ENCODE data around the gene TMEM39A. TPM values are rescaled to one million over a fixed set of nuclear protein-coding genes. Genes with fewer than 3 reads are reported as not detected.

The TMEM39A gene
- total RNA-seq, 1 donor from 2014 or later: 22.8 TPM

DNA sequence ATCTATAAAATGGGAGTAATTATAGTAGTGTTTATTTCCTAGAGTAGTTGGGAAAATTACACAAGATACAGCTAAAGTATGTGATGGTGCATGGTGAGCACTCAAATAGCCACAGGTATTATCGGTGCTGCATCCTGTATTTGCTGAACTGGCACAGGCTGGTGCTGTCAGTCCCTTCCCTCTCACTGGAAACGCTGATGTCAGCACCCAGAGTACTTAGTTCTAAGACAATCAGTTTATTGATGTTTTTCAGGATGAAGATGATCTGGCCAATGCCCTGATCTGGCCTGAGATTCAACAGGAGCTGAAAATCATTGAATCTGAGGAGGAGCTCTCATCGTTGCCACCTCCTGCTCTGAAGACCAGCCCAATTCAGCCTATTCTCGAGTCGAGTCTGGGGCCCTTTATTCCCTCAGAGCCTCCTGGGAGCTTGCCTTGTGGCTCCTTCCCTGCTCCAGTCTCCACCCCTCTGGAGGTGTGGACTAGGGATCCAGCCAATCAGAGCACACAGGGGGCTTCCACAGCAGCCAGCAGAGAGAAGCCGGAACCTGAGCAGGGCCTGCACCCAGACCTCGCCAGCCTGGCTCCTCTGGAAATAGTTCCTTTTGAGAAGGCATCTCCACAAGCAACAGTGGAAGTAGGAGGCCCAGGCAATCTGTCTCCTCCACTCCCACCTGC, 49.7 kb downstream of the TMEM39A start:
- Mint-ChIP-seq H3K4me1 (ENCODE audit: low read depth, unreplicated experiment) (no peaks in the 10 kb centered on the region), H3K9me3 (ENCODE audit: unreplicated experiment) (no peaks in the 10 kb centered on the region), H3K27me3 (ENCODE audit: unreplicated experiment) (peaks cover 5% of the 10 kb centered on the region), H3K36me3 (ENCODE audit: unreplicated experiment) (peaks cover 4% of the 10 kb centered on the region), H3K4me3 (ENCODE audit: unreplicated experiment) (no peak overlapping the region), H3K27ac (ENCODE audit: unreplicated experiment) (no peak overlapping the region)
- TF ChIP-seq, protein P1, sequence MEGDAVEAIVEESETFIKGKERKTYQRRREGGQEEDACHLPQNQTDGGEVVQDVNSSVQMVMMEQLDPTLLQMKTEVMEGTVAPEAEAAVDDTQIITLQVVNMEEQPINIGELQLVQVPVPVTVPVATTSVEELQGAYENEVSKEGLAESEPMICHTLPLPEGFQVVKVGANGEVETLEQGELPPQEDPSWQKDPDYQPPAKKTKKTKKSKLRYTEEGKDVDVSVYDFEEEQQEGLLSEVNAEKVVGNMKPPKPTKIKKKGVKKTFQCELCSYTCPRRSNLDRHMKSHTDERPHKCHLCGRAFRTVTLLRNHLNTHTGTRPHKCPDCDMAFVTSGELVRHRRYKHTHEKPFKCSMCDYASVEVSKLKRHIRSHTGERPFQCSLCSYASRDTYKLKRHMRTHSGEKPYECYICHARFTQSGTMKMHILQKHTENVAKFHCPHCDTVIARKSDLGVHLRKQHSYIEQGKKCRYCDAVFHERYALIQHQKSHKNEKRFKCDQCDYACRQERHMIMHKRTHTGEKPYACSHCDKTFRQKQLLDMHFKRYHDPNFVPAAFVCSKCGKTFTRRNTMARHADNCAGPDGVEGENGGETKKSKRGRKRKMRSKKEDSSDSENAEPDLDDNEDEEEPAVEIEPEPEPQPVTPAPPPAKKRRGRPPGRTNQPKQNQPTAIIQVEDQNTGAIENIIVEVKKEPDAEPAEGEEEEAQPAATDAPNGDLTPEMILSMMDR (IDR thresholded peaks at IDR 0.05; ENCODE audit: partially characterized antibody, unreplicated experiment): no peak
- DNase-seq: no peak

DNA sequence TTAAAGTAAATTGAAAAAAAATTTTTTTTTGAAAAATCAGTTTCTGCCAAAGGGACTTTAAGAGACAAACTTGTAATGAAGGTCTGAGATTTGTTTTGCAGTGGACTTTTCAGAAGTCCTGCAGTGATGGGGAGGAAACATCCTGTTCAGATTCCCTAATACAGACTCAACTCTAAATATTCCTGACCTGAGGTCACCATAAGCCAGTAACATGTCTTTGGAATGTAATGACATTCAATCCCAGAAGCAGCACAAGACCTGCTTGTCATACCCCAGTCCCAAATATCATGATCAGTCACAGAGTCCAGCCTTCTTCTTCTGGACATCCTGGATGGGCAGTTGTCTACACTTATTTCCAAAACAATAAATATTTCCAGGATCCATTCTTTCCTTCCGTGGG, 53.6 kb downstream of the TMEM39A start:
- no peaks in the 10 kb centered on the region for H3K4me1 Mint-ChIP-seq (ENCODE audit: low read depth, unreplicated experiment)

DNA sequence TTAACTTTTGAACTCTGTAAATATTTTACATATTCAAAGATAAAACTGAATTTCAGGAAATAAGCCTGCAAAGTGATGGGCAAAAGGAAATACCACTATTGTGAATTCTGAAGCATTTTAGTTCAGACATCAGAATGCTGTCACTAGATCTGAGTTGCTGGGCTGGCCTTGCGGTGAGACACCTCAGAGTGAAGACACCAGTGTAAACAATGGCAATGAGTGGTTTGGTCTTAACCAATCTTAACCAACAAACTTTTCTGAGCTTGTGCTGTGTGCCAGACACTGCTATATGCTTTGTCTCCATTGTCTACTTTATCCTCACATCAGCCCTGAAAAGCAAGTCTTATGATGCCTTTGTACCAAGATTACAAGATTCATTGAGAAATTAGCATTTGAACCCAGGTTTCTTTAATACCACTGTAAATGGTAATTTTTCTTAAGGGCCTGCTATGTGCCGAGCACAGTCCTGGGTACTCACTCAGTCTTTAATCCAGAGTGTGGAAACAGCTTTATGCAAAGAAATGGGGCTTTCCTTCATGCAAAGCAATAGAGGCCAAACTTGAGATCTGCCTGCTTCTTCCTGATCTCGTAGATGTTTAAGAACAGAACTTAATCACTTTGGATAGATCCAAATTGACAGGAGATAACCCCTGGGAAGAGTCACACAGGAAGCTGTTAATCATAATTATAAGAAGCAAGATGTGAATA, 55.0 kb downstream of the TMEM39A start:
- H3K27me3 Mint-ChIP-seq (ENCODE audit: unreplicated experiment): peaks cover 5% of the 10 kb centered on the region
- no peak for DNase-seq
- no peaks in the 10 kb centered on the region for H3K4me1 Mint-ChIP-seq (ENCODE audit: low read depth, unreplicated experiment)
- H3K4me3 Mint-ChIP-seq (ENCODE audit: unreplicated experiment): no peak overlapping the region
- TF ChIP-seq, protein P1 (IDR thresholded peaks at IDR 0.05; ENCODE audit: partially characterized antibody, unreplicated experiment): no peak
- H3K36me3 Mint-ChIP-seq (ENCODE audit: unreplicated experiment): peaks cover 4% of the 10 kb centered on the region
- H3K9me3 Mint-ChIP-seq (ENCODE audit: unreplicated experiment): no peaks in the 10 kb centered on the region
- no peak overlapping the region for H3K27ac Mint-ChIP-seq (ENCODE audit: unreplicated experiment)

More for the DNA sequence above, 53.6 kb downstream of the TMEM39A start:
- Mint-ChIP-seq H3K27ac (ENCODE audit: unreplicated experiment) (no peak overlapping the region), H3K27me3 (ENCODE audit: unreplicated experiment) (peaks cover 5% of the 10 kb centered on the region), H3K9me3 (ENCODE audit: unreplicated experiment) (no peaks in the 10 kb centered on the region), H3K36me3 (ENCODE audit: unreplicated experiment) (peaks cover 4% of the 10 kb centered on the region), H3K4me3 (ENCODE audit: unreplicated experiment) (no peak overlapping the region)
- no peak for DNase-seq
- TF ChIP-seq, protein P1 (IDR thresholded peaks at IDR 0.05; ENCODE audit: partially characterized antibody, unreplicated experiment): no peak

DNA sequence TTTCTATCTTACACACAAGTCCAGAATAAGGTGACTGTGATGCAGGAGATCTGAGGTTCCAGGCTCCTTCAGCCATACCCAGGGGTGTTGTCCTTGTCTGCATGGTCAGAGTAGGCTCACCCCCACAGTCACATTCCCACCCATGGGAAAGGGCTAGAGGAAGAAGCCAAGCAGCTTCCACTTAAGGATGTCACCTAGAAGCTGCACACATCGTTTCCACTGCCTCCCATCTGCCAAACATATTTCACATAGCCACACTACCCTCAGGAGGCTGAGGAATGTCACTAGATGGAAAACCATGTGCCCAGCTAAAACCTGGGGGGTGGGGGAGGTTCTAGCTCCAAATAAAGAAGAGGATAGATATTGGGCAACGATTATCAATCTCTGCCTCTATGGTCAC, 58.1 kb downstream of the TMEM39A start:
- no peaks in the 10 kb centered on the region for H3K27me3 Mint-ChIP-seq (ENCODE audit: unreplicated experiment)
- H3K4me3 Mint-ChIP-seq (ENCODE audit: unreplicated experiment): no peak overlapping the region
- TF ChIP-seq, protein P1 (IDR thresholded peaks at IDR 0.05; ENCODE audit: partially characterized antibody, unreplicated experiment): no peak
- H3K36me3 Mint-ChIP-seq (ENCODE audit: unreplicated experiment): peaks cover 4% of the 10 kb centered on the region
- no peaks in the 10 kb centered on the region for H3K4me1 Mint-ChIP-seq (ENCODE audit: low read depth, unreplicated experiment)
- no peak for DNase-seq
- no peak overlapping the region for H3K27ac Mint-ChIP-seq (ENCODE audit: unreplicated experiment)
- no peaks in the 10 kb centered on the region for H3K9me3 Mint-ChIP-seq (ENCODE audit: unreplicated experiment)

DNA sequence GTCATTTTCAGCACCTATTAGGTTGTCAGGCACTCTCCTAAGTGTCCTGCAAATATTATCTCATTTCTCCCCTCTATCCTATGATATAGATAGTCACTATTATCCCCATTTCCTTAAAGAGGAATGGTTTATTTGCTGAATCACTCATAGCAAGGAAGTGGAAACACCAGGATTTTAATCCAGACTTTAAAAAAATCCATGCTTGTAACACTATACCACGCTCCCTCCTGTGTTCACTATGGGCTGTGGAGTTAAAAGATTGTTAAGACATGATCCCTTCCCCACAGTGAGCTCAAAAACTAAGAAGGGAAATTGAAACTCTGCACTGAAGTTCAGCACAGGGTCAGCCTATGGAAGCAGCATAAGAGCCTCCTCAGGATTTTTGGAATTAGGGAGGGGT, 60.2 kb downstream of the TMEM39A start:
- no peaks in the 10 kb centered on the region for H3K36me3 Mint-ChIP-seq (ENCODE audit: unreplicated experiment)
- H3K27ac Mint-ChIP-seq (ENCODE audit: unreplicated experiment): no peak overlapping the region
- no peak for DNase-seq
- no peaks in the 10 kb centered on the region for H3K4me1 Mint-ChIP-seq (ENCODE audit: low read depth, unreplicated experiment)
- no peaks in the 10 kb centered on the region for H3K27me3 Mint-ChIP-seq (ENCODE audit: unreplicated experiment)
- TF ChIP-seq, protein P1 (IDR thresholded peaks at IDR 0.05; ENCODE audit: partially characterized antibody, unreplicated experiment): no peak
- H3K9me3 Mint-ChIP-seq (ENCODE audit: unreplicated experiment): no peaks in the 10 kb centered on the region
- H3K4me3 Mint-ChIP-seq (ENCODE audit: unreplicated experiment): no peak overlapping the region

Measured in glutamatergic neuron (in vitro differentiated cells).